Transverse colon (tissue), 4 donors: Measurements from ENCODE around the gene TNN. TPM values are rescaled to one million over a fixed set of nuclear protein-coding genes. Genes with fewer than 3 reads are reported as not detected.
"Not testable (repeated sequence)": the region's sequence is repeated elsewhere in the genome, so short reads cannot be mapped to it uniquely, and the experiment has no call there.

Experiments
- DNase-seq: peaks from one replicate; pipeline ENCODE4 v3.0.0-alpha.2; 2019
- H3K27ac ChIP-seq, 4 donors: fragments of 200-600 bp; sonication (generic); 2 replicates each; pipeline ENCODE4 v1.5.1; 2016 to 2018; ENCODE audit warnings: inconsistent platforms in 4 of 4
- H3K27me3 ChIP-seq: fragments of 200-600 bp; sonication (generic); 2 replicates; pipeline ENCODE4 v1.5.1; 2017; ENCODE audit warnings: inconsistent platforms
- H3K36me3 ChIP-seq, 4 donors: fragments of 200-600 bp; sonication (generic); 2 replicates each; pipeline ENCODE4 v1.5.1; 2017 to 2019; ENCODE audit warnings: inconsistent platforms in 4 of 4
- H3K4me1 ChIP-seq, 4 donors: fragments of 200-600 bp; sonication (generic); 2 replicates each; pipeline ENCODE4 v1.5.1; 2017 to 2020; ENCODE audit warnings: inconsistent platforms in 4 of 4
- H3K4me3 ChIP-seq, 4 donors: fragments of 200-600 bp; sonication (generic); 1 replicate in 1 of 4; 2 replicates in 3 of 4; pipeline versions ENCODE4 v1.5.1 to v1.6.1; 2017 to 2019; ENCODE audit warnings: inconsistent platforms in 4 of 4
- H3K9me3 ChIP-seq, 2 donors: fragments of 200-600 bp; sonication (generic); 2 replicates each; pipeline ENCODE4 v1.5.1; 2017 to 2019; ENCODE audit warnings: inconsistent platforms in 2 of 2
- CTCF ChIP-seq, 5 experiments: fragments of 200-600 bp in 3 of 5; fragments of 450-650 bp in 2 of 5; sonication (generic) in 3 of 5; IDR thresholded peaks; 1 replicate in 2 of 5; 2 replicates in 3 of 5; pipeline ENCODE4 v1.5.1; 2016 to 2017; ENCODE audit warnings: antibody characterized with exemption in 5 of 5, inconsistent platforms in 3 of 5, mild to moderate bottlenecking in 2 of 5, moderate library complexity in 1 of 5
- EP300 ChIP-seq: sonication (generic); formaldehyde crosslinking; IDR thresholded peaks from one replicate; pipeline ENCODE4 v1.6.1; 2017; ENCODE audit warnings: antibody characterized with exemption, low read depth
- POLR2A ChIP-seq: fragments of 450-650 bp; IDR thresholded peaks from one replicate; pipeline ENCODE4 v1.6.1; 2016; ENCODE audit warnings: antibody characterized with exemption, mild to moderate bottlenecking, moderate library complexity
- POLR2AphosphoS5 ChIP-seq, 3 donors: sonication (generic); formaldehyde crosslinking; IDR thresholded peaks; one replicate each; pipeline ENCODE4 v1.6.1; 2016; ENCODE audit warnings: antibody characterized with exemption in 3 of 3
- WGBS, 2 donors: methylation state at CpG; one replicate each; pipeline ENCODE4 v1.1.5; 2018; ENCODE audit warnings: low coverage in 1 of 2; 5-methylcytosine and 5-hydroxymethylcytosine counted together
- in situ Hi-C, 4 donors: fragments of 200-750 bp; cut with MboI; loops; one replicate each; pipeline versions ENCODE4 v1.15.0 to v1.15.1; 2017; ENCODE audit warnings: low sequenced_read_pairs in 3 of 4, low pct_ligation_motif_present in 1 of 4, low pct_unique_long_range_greater_than_20kb in 1 of 4
- intact Hi-C: fragments of 100-400 bp; cut with DNase I; formaldehyde crosslinking; loops from one replicate; pipeline ENCODE4 v1.15.1; 2023; ENCODE audit warnings: low total_unique reads
- total RNA-seq, 4 donors: library from RNA; depleted of rRNA; stranded (reverse); fragments of >200 nt; gene quantifications; one replicate each; pipeline ENCODE4 v1.1.0, GENCODE V29; 2016

TNN gene
- total RNA-seq, 4 donors from 2014 or later, result 0.14 TPM; not detected in 3

DNA sequence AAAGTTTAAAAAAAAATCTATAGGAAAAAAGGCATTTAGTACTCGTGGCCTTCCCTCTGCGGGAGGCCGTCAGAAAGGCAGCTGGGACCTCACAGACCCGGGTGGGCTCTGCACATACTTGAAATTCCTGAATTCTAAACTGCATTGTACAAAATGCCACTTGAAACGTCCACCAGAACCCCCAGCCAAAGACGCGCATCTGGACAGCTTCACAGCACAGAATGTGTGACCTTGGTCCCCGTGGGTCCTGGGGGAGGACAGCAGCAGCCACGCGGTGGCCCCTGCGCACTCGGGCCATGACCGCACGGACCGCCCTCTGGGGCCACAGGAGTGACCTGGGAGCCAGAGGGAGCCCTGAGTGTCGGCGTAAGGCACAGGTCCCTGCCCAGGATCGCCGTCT is 23.8 kb upstream of the TNN start:
- 64 to 66% methylated on average over 4 to 18 of the region's 19 CpGs for WGBS, 2 donors
- no peak overlapping the region for H3K27ac ChIP-seq
- in situ Hi-C loops, result loop anchor here in 3 of 4 donors (25.0 kb wide), 2 partner anchors 93 to 268 kb away; no protein-coding TSS in a partner anchor
- no peaks in the 10 kb centered on the region for H3K9me3 ChIP-seq
- intact Hi-C loops, result no loop called here
- H3K36me3 ChIP-seq, result no peaks in the 10 kb centered on the region
- H3K27me3 ChIP-seq, result no peaks in the 10 kb centered on the region
- DNase-seq, result no peak
- TF ChIP-seq EP300, result no peak
- TF ChIP-seq POLR2AphosphoS5 (IDR thresholded peaks at IDR 0.05), result no peak
- TF ChIP-seq CTCF (IDR thresholded peaks at IDR 0.05), result no peak
- no peak for TF ChIP-seq POLR2A
- H3K4me3 ChIP-seq, result no peak overlapping the region
- H3K4me1 ChIP-seq, result no peaks in the 10 kb centered on the region

DNA sequence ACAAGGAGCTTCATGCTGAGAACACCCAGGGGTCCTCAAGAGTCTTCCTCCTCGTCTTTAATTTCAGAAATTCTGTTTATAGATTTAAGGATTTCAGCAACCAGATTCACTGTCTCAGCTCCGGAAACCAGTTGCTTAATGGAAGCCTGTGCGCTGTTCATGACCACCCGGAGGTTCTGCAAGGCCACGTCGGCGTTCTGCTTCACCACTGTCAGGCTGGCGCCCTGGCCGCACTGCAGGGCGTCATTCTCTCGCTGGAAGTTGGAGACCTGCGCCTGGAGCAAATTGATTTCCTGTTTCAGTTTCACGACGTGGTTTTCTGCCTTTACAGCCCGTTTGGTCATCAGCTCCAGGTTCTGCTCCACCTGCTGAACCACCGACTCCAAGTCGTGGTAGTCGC is 23.0 kb upstream of the TNN start:
- DNase-seq, H3K9me3 ChIP-seq, H3K27me3 ChIP-seq, H3K4me1 ChIP-seq, H3K27ac ChIP-seq, intact Hi-C loops, H3K36me3 ChIP-seq, H3K4me3 ChIP-seq: not testable (repeated sequence)
- 75 to 83% methylated on average over 5 to 18 of the region's 18 CpGs for WGBS, 2 donors
- in situ Hi-C loops, result loop anchor here in 3 of 4 donors (25.0 kb wide), 2 partner anchors 93 to 268 kb away; no protein-coding TSS in a partner anchor

- no peak for DNase-seq
- Histone ChIP-seq H3K9me3 (no peaks in the 10 kb centered on the region), H3K36me3 (no peaks in the 10 kb centered on the region), H3K4me1 (no peaks in the 10 kb centered on the region), H3K27me3 (no peaks in the 10 kb centered on the region), H3K27ac (no peak overlapping the region), H3K4me3 (no peak overlapping the region)
- 94% methylated on average over 7 to 19 of the region's 19 CpGs for WGBS, 2 donors
- in situ Hi-C loops (loop anchor here in 3 of 4 donors (25.0 kb wide), 2 partner anchors 92 to 267 kb away; no protein-coding TSS in a partner anchor), intact Hi-C loops (no loop called here)
- no peak for TF ChIP-seq CTCF (IDR thresholded peaks at IDR 0.05)
- no peak for TF ChIP-seq POLR2AphosphoS5 (IDR thresholded peaks at IDR 0.05)
- TF ChIP-seq EP300, result no peak
- no peak for TF ChIP-seq POLR2A
Observed at GRCh38 chr1:175045097-175045496, 22.5 kb upstream of the TNN start.

DNA sequence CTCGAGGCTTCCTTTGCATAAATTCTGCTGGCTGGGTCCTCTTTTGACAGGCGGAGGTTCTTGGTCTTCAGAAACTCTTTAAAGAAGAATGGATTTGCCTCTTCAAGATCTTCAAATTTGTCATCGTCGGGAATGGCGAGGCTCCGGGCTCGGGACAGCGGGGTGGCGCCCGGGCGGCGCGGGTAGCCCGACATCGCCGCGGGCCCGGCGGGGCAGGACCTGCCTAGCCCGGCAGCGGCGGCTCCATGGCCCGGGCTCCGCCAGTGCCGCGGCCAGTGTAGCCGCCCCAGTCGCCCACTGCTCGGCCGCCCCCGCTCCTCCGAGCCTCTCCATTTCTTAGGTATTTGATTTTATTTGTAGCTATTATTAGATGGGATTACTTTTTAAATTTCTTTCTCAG is 22.1 kb upstream of the TNN start:
- TF ChIP-seq POLR2A (no peak), EP300 (no peak), POLR2AphosphoS5 (IDR thresholded peaks at IDR 0.05) (no peak), CTCF (IDR thresholded peaks at IDR 0.05) (no peak)
- Histone ChIP-seq H3K27me3 (no peaks in the 10 kb centered on the region), H3K4me1 (no peaks in the 10 kb centered on the region), H3K9me3 (no peaks in the 10 kb centered on the region), H3K27ac (no peak overlapping the region), H3K4me3 (no peak overlapping the region), H3K36me3 (no peaks in the 10 kb centered on the region)
- 96% methylated on average over 32 of the region's 32 CpGs; no CpG with 5 or more reads in 1 of the 2 donors for WGBS, 2 donors
- in situ Hi-C loops, result loop anchor here in 3 of 4 donors (25.0 kb wide), 2 partner anchors 92 to 267 kb away; no protein-coding TSS in a partner anchor
- DNase-seq, result no peak
- intact Hi-C loops, result no loop called here

DNA sequence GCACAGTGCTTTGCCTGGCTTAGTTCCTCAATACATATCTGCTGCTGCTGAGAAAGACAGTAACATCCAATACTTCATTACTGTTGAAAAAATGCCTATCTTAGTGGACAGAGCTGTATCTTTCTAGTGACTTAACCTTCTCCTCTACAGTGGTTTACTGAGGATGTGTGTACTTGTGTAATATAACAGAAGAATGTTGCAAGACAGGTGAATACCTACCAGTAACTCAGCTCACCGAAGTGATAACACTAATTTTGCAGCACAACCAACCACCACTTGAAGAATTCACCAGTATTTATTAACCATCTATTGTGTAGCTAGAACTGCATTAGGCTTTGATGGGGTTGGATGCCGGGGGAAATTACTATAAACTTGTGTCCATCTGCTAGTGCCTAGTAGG is 16.6 kb upstream of the TNN start:
- intact Hi-C loops (no loop called here), in situ Hi-C loops (no loop called here)
- Histone ChIP-seq H3K36me3 (no peaks in the 10 kb centered on the region), H3K27me3 (no peaks in the 10 kb centered on the region), H3K9me3 (no peaks in the 10 kb centered on the region), H3K27ac (no peak overlapping the region), H3K4me1 (no peaks in the 10 kb centered on the region), H3K4me3 (no peak overlapping the region)
- DNase-seq, result no peak
- WGBS, 2 donors, result 90 to 92% methylated on average over 2 of the region's 2 CpGs
- TF ChIP-seq POLR2AphosphoS5 (IDR thresholded peaks at IDR 0.05) (no peak), EP300 (no peak), POLR2A (no peak), CTCF (IDR thresholded peaks at IDR 0.05) (no peak)
